MV-4-11 (cell line): Measurements from ENCODE around the gene REXO2.
A peak's percentile ranks its signal among the peaks of the same experiment; 100 is the strongest.

Source experiments
- DNase-seq: peaks from one replicate; lab custom pipeline; 2025; lab: John Stamatoyannopoulos, UW

Gene REXO2

GRCh38 chr11:114439229-114440120 is at the start of gene REXO2:
TSS of gene REXO2 (plus strand) at chr11:114439467. CDS start at chr11:114439529, 62 bp downstream.
- peak; percentile 94 for DNase-seq

DNA sequence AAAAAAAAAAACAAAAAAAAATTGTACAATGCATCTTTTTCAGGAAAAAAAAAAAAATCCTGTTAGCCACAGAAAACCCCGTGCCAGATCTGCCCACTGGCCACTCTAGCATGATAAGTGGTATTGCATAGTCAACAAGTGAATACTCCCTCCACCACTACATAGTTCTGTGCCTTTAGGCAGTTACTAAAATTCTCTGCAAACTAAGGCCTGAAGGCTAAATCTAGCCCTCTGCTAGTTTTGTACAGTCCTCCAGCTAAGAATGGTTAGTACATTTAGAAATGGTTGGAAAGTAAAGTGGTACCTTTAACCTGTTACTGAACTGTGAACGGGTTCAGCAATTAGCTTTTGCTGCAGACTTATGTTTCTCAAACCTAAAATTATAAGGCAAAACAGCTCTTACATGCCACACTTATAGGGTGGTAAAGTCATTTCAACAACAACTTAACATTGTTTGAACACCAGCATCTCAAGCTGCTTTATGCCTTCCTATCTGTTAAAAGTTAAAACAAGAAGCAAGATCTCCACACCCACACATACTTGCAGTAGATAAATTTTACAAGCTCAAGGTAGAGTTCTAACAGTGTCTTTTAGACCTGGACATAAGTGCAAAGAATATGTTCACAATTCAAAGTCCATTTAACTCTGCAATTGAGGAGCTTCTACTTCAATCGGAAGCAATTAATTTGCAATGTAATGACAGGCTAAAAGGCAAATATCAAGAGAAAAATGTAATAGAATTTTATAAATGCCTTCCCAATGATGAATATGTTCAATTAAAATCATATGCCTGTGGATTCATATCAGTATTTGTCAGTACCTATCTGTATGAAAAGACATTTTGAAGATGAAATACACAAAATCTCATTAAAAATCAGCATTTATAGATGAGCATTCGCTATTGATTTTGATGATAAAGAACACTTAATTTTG is 46.3 kb upstream of the REXO2 start:
- no peak for DNase-seq

DNA sequence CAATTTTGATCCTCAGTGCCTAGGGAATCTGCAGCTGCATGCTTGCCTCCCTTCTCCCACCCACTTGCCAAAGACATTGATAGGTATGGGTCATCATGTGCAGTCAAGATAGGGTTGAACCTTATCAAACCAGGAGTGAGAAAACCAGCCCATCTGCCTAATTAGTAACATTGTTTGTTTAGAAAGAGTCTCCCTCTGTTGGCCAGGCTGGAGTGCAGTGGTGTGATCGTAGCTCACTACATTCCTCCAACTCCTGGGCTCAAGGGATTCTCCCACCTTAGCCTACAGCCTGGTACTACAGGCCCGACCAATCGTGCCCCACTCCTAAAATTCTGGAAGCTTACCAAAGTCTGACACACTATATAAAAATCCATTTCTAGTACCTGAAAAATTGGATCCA is 43.5 kb upstream of the REXO2 start:
- peak; percentile 12 for DNase-seq

GRCh38 chr11:114396916-114397315 is 42.4 kb upstream of the REXO2 start:
- DNase-seq = peak; percentile 22

DNA sequence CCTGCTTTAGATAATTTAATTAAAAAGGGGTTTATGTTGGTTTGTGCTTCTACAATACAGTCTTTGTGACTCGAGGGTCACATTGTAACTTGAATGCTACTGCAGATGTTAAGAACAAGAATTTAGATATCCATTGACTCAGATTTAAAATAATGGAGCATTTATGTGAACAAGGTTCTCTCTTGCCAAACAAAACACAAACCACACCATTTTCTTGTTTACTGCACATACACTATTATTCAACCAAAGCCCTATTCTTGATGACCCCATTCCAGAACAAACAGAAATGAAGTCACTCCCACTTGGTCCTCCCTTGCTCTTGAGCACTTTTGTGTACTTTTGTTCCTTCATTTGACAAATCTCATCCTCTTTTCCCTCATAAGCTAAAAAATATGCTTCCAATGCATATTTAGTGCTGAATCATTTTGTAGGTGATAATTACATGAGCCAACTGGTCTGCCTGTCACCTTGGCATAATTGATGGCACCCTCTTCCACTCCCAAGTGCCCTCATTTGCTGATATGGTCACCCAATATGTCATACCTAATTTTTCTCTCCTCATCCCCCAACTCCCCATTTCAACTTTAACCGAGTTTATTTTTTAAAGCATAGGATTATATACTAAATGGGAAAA is 41.8 kb upstream of the REXO2 start:
- DNase-seq = no peak

GRCh38 chr11:114398303-114398920 is 40.9 kb upstream of the REXO2 start:
- no peak for DNase-seq

DNA sequence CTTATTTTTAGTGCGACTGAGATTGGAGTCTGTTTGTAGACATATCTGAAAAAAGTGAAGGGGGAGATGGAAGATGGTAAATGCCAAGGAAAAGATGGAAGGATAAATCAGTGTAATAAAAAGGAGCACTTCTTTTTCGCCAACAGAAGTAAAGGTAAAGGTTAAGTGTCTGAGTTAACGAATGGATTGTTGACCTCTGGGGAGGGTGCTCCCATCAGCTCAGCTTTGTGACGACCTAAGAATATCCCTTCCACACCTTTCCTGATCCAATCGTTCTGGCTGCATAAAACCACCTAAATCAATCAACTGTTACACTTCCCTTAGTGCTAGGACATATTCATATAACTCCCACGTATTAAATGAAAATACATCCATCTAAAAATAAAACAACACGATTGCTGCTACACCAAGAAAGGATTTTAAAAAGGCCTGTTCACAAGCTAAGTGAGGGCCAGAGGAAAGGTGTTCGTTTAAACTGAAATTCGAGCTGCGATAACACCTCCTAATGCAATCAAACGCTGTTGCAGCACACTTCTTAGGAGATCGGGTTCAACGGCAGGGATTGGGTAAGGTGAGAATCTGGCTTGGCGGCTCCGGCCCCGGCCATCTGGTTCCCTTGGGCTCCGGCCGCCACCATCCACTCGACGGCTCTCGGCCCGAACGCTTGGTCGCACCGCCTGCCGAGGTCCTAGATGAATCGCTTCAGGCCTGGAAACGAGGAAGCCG is 39.6 kb upstream of the REXO2 start:
- no peak for DNase-seq

- DNase-seq = peak; percentile 97
These were observed 38.9 kb upstream of the REXO2 start, which contains the start of the genes C11orf71 and RBM7 for GRCh38 chr11:114400216-114400914. TSS of gene C11orf71 (minus strand) at chr11:114400511. CDS start at chr11:114400331, 180 bp downstream. TSS of gene RBM7 (plus strand) at chr11:114400666. CDS start at chr11:114400672, 6 bp downstream.

- no peak for DNase-seq
These were observed 38.4 kb upstream of the REXO2 start for GRCh38 chr11:114400915-114401223.

GRCh38 chr11:114401311-114401710 is 38.0 kb upstream of the REXO2 start:
- DNase-seq = no peak

GRCh38 chr11:114412946-114413345 is 26.3 kb upstream of the REXO2 start:
- no peak for DNase-seq

GRCh38 chr11:114413958-114414357 is 25.3 kb upstream of the REXO2 start:
- DNase-seq = no peak

DNA sequence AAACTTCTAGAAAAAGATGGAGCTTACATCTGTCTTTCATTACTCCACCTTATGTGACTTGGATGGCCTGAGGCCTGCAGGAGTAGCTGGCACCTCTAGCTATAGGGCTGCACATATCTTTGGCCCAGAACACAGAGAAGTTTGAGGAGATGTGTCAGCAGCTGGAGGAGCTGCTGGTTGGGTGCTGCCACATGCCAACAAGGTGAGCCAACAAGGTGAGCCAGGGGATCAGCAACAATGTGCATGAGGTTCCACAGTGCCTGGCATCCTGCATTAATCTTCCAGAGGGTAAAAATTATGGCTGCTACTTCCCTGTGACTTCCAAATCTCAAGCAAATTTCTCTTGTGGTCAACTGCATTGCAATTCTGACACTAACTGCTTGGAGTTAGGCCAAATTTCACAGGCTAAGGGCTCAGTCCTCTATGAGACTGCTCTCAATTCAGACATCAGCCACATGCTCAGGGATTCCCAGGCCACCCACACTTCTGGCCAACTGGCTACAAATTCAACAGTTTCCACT is 22.8 kb upstream of the REXO2 start:
- DNase-seq = peak; percentile 4

DNA sequence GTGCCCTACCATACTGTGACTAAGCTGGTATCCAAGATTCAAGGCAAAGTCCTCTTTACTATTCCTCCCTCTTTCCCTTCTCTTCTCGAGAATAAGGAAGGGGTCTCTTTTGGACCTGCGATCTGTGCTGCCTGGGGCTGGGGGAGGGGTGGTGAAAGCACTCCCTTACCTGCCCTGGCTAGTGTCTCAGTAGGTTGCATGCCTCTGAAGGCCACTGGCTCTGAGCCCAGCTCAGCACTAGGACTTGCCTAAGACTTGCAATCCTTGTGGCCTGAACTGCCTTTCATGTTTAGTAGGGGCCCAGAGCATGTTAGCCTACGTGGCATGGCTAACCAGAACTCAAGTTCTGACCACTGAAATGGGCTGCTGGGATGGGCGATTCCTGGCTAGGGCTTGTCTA is 13.0 kb upstream of the REXO2 start:
- no peak for DNase-seq

GRCh38 chr11:114430290-114430689 is 9.0 kb upstream of the REXO2 start:
- DNase-seq = no peak

DNA sequence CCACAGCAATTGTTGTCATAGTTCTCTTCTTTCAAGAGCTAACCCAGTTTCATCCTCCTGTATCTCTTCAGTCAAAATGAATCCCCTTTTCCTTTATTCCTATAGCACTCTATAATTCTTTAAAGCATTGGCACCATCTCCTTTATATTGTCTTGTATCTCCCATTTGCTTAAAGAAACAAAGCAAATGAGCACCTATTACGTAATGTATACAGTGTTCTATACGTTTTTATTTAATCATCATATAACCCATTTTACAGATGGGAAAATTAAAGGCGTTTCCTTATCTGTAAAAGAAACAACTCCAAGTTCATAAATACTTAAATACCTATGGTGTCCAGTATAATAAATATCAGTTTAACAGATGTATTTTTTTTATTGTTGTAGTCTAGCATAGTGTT is 6.4 kb upstream of the REXO2 start:
- no peak for DNase-seq

- no peak for DNase-seq
These were observed 5.9 kb upstream of the REXO2 start for GRCh38 chr11:114433376-114433775.

DNA sequence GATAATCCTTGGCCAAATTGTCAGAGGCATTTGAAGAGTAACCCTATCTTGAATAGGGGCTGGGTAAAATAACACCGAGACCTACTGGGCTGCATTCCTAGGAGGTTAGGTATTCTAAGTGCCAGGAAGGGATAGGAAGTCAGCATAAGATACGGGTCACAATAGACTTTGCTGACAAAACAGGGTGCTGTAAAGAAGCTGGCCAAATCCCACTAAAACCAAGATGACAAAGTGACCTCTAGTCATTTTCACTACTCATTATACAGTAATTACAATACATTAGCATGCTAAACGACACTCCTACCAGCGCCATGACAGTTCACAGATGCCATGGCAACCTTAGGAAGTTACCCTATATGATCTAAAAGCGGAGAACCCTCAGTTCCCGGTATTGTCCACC is 964 bp upstream of the REXO2 start:
- no peak for DNase-seq

DNA sequence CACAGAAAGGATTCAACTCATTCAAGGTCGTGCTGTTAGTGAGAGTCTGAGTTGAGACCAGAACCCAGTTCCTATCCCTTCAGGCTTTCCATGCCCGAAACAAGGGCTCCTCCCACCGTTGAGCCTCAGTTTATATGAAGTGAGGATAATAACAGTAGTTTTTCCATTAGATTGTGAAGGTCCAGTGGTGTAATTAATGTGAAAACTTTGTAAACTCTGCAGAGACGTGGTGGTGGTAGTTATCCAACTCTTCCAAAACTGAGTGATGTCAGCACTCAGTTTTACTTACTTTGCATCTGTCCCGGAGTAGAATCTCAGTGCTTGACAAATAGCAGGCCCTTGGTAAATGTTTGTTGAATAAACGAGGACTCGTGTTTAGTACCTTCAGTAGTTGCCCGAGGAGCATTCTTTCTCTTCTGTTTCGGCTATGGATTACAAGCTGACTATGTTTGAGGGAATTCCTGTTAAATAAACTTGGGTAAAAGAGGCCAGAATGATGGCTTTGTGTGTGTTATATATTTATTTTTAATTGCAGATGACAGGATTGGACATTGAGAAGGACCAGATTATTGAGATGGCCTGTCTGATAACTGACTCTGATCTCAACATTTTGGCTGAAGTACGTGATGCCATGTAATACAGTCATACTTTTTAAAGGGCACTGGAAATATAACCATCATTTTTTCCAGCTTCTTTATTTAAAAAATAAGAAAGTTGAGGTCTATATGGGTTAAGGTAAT is 1.0 kb downstream of the REXO2 start:
- DNase-seq = no peak
